CD4-positive, CD25-positive, alpha-beta regulatory T cell (primary cell): Measurements from ENCODE around the gene AKR7A3. TPM values are rescaled to one million over a fixed set of nuclear protein-coding genes. Genes with fewer than 3 reads are reported as not detected.
A peak's percentile ranks its signal among the peaks of the same experiment; 100 is the strongest.
"Not testable (repeated sequence)": the region's sequence is repeated elsewhere in the genome, so short reads cannot be mapped to it uniquely, and the experiment has no call there.

Source experiments
- ATAC-seq, 2 donors: fragments of 150-1000 bp; cut with Tn5 transposase; one replicate each; pipeline ENCODE4 v1.10.0; 2021; ENCODE audit warnings: low read depth in 2 of 2, moderate number of reproducible peaks in 2 of 2, moderate library complexity in 1 of 2
- DNase-seq, 3 donors: peaks; one replicate each; pipeline versions ENCODE4 v3.0.0 to v3.0.0-alpha.2; 2012 to 2022; ENCODE audit warnings: mixed read lengths in 1 of 3
- H3K27ac ChIP-seq: one replicate; pipeline ENCODE4 v1.7.0; 2013; ENCODE audit warnings: mild to moderate bottlenecking, low read length; ENCODE audit not compliant: insufficient read depth, poor library complexity, severe bottlenecking
- H3K27me3 ChIP-seq: one replicate; pipeline ENCODE4 v1.7.0; 2013; ENCODE audit warnings: low read length; ENCODE audit not compliant: control insufficient read depth, insufficient read depth
- H3K36me3 ChIP-seq: one replicate; pipeline ENCODE4 v1.7.0; 2013; ENCODE audit warnings: mild to moderate bottlenecking, low read length, moderate library complexity; ENCODE audit not compliant: control insufficient read depth, insufficient read depth
- H3K4me1 ChIP-seq: 2 replicates; pipeline ENCODE4 v1.7.0; 2013; ENCODE audit warnings: mild to moderate bottlenecking, low read length; ENCODE audit not compliant: insufficient read depth, control insufficient read depth, poor library complexity, severe bottlenecking
- H3K4me3 ChIP-seq: one replicate; pipeline ENCODE4 v1.7.0; 2013; ENCODE audit warnings: low read depth, mild to moderate bottlenecking, low read length, moderate library complexity
- H3K9me3 ChIP-seq, 2 experiments: 1 replicate in 1 of 2; 2 replicates in 1 of 2; pipeline ENCODE4 v1.7.0; 2013; ENCODE audit warnings: low read length in 2 of 2, mild to moderate bottlenecking in 1 of 2, moderate library complexity in 1 of 2; ENCODE audit not compliant: control insufficient read depth in 2 of 2
- H3K27ac Mint-ChIP-seq, 3 donors: one replicate each; pipeline ENCODE4 v1.8.0; 2020 to 2022; ENCODE audit warnings: mild to moderate bottlenecking in 3 of 3, mixed read lengths in 3 of 3, moderate library complexity in 2 of 3
- H3K27me3 Mint-ChIP-seq: one replicate; pipeline ENCODE4 v1.8.0; 2022; ENCODE audit warnings: mild to moderate bottlenecking, mixed read lengths
- H3K36me3 Mint-ChIP-seq: one replicate; pipeline ENCODE4 v1.8.0; 2020; ENCODE audit warnings: mixed read lengths
- H3K4me1 Mint-ChIP-seq, 4 donors: one replicate each; pipeline ENCODE4 v1.8.0; 2020 to 2022; ENCODE audit warnings: mixed read lengths in 4 of 4, mild to moderate bottlenecking in 1 of 4
- H3K4me3 Mint-ChIP-seq, 4 donors: one replicate each; pipeline ENCODE4 v1.8.0; 2020 to 2022; ENCODE audit warnings: mild to moderate bottlenecking in 4 of 4, mixed read lengths in 4 of 4, moderate library complexity in 3 of 4
- H3K9me3 Mint-ChIP-seq, 7 donors: one replicate each; pipeline ENCODE4 v1.8.0; 2020 to 2022; ENCODE audit warnings: mixed read lengths in 7 of 7, mild to moderate bottlenecking in 3 of 7, moderate library complexity in 2 of 7
- polyA plus RNA-seq, 4 donors: library from polyadenylated mRNA; unstranded; fragments of 300-500 nt; fragmentation: Illumina TruSeq; gene quantifications; one replicate each; pipeline ENCODE4 v1.2.3, GENCODE V29; 2021
- total RNA-seq: library from RNA; stranded (reverse); gene quantifications from one replicate; pipeline ENCODE4 v1.2.3, GENCODE V29; 2022

AKR7A3 gene
- total and polyA plus RNA-seq, 5 donors from 2014 or later, result 0.25 to 0.99 TPM; not detected in 3

DNA sequence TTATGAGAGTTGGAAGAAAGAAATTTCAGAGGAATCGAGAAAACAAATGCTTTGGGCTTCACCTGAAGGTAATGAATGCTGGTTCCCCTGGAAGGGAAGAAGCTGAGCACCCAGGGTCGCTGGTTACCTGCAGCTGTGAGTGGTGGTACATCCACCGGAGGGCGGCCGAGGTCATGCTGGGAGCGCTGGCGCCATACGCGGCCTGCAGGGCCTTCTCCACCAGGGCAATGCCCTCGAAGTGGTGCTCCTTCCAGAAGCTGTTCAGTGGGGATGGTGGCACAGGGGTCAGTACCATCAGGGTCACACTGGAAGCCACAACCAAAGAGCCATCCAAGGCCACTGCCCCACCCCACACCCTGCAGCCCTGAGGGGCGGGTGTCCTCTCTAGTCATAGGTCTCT lies 20.1 kb downstream of the AKR7A3 start:
- Mint-ChIP-seq H3K27me3 (peaks cover 20% of the 10 kb centered on the region), H3K4me3 (no peak overlapping the region), H3K4me1 (peaks cover 0 to 4% (median 0%) of the 10 kb centered on the region in 4 donors), H3K9me3 (peaks cover 0 to 5% (median 0%) of the 10 kb centered on the region in 7 donors), H3K36me3 (peaks cover 3% of the 10 kb centered on the region), H3K27ac (no peak overlapping the region)
- H3K4me1 ChIP-seq, result no peaks in the 10 kb centered on the region
- no peak overlapping the region for H3K27ac ChIP-seq
- H3K9me3 ChIP-seq, result no peaks in the 10 kb centered on the region
- H3K4me3 ChIP-seq, result no peak overlapping the region
- DNase-seq (no peak), ATAC-seq (no peak)
- H3K36me3 ChIP-seq, result no peaks in the 10 kb centered on the region
- peaks cover 2% of the 10 kb centered on the region for H3K27me3 ChIP-seq

DNA sequence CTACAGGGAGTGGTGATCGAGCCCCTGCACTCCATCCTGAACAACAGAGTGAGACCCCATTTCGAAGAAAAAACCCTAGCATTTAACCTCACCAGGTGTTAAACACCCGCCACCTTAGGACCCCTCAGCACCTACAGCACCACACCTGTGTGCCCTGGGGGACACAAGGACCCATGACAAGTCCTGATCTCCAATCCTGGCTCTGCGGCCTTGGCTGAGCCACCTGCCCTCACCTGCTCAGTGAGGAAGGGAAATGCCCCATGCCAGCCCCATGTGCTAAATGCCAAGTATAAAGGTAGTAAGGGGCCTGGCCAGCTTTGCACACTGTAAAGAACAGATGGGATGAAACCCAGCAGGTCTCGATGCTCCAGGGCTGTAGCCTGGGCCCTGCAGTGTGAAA lies 25.8 kb downstream of the AKR7A3 start:
- no peak overlapping the region for H3K27ac ChIP-seq
- Mint-ChIP-seq H3K4me3 (no peak overlapping the region), H3K36me3 (no peaks in the 10 kb centered on the region)

DNA sequence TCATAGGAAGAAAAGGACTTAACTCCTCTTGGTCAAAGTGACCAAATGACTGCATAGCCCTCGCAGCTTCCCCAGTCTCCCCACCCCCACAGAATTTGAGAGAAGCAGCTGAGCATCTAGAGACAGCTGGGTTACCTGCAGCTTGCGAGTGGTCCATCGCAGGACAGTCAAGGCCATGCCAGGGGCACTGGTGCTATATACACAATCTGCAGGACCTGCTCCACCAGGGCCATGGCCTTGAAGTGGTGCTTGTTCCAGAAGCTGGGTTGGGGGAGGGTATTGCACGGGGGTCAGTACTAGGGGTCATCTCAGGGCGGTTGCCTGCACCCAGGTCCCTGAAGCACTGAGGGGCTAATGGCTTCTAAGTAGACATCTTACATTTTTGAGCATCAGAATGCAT lies 26.5 kb downstream of the AKR7A3 start:
- H3K27ac Mint-ChIP-seq, result no peak overlapping the region
- no peaks in the 10 kb centered on the region for H3K27me3 ChIP-seq
- H3K9me3 Mint-ChIP-seq, result no peaks in the 10 kb centered on the region
- DNase-seq (no peak), ATAC-seq (no peak)
- no peak overlapping the region for H3K4me3 ChIP-seq
- peaks cover 37% of the 10 kb centered on the region for H3K36me3 ChIP-seq
- peaks cover 3% of the 10 kb centered on the region for H3K36me3 Mint-ChIP-seq
- H3K27me3 Mint-ChIP-seq, result no peaks in the 10 kb centered on the region
- no peaks in the 10 kb centered on the region for H3K9me3 ChIP-seq
- H3K4me1 ChIP-seq, result no peaks in the 10 kb centered on the region
- peaks cover 0 to 3% (median 3%) of the 10 kb centered on the region in 4 donors for H3K4me1 Mint-ChIP-seq
- no peak overlapping the region for H3K27ac ChIP-seq
- no peak overlapping the region for H3K4me3 Mint-ChIP-seq

More for the DNA sequence above, 25.8 kb downstream of the AKR7A3 start:
- Mint-ChIP-seq H3K27ac (no peak overlapping the region), H3K9me3 (no peaks in the 10 kb centered on the region), H3K27me3 (no peaks in the 10 kb centered on the region), H3K4me1 (no peaks in the 10 kb centered on the region)
- Histone ChIP-seq H3K27me3 (no peaks in the 10 kb centered on the region), H3K36me3 (peaks cover 30% of the 10 kb centered on the region), H3K4me3 (no peak overlapping the region), H3K9me3 (no peaks in the 10 kb centered on the region), H3K4me1 (no peaks in the 10 kb centered on the region)
- DNase-seq (no peak), ATAC-seq (no peak)

DNA sequence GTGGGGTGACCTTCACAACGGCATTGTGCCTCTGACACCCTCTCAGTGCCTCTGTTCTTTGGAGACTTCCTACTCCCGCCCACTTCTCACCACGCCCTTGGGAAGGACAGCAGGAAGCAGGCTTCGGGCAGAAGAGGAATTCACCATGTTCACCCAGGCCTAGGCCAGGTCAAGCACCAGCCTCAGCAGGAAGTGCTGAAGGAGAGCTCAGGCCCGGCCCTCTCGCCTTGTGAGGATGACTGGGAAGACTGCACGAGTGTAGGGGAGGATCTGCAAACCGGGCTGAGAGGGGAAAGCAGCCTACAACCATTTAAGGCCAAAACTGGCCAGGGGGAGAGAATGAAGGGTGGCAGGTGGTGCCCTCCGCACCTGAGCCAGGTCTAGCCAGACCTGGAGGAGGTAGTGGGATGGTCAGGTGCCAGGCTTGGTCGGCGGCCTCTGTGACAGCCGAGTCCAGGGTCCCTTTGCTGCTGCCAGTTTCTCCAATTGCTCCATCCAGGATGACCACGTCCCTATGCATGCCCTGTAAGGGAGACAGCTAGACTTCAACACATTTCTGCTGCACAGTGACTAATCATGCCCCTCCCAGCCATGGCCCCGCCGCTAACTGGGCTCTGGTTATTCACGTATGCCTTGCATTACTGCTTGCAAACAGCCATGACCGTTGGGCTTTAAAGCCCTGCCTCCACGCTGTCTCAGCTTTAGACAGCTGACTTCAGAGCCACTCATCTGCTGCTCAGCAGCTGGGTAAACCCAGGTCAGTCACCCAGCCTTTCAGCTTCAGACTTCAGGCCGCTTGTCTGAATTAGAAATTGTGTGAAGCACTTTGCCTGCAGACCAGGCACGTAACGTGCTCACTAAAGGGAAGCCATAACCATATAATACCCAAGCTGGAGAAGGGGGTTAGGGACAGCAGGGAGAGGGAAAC lies 28.1 kb downstream of the AKR7A3 start:
- H3K9me3 ChIP-seq, result no peaks in the 10 kb centered on the region
- no peaks in the 10 kb centered on the region for H3K27me3 Mint-ChIP-seq
- no peaks in the 10 kb centered on the region for H3K4me1 ChIP-seq
- no peaks in the 10 kb centered on the region for H3K9me3 Mint-ChIP-seq
- H3K27ac Mint-ChIP-seq, result peak overlapping the region in 2 of 3 donors; percentile 17 to 43
- peaks cover 51% of the 10 kb centered on the region for H3K36me3 ChIP-seq
- no peak overlapping the region for H3K4me3 Mint-ChIP-seq
- DNase-seq, result no peak
- H3K4me3 ChIP-seq, result no peak overlapping the region
- H3K27me3 ChIP-seq, result no peaks in the 10 kb centered on the region
- H3K36me3 Mint-ChIP-seq, result peaks cover 5% of the 10 kb centered on the region
- peak in 1 of 2 donors; percentile 12 for ATAC-seq
- peaks cover 0 to 5% (median 4%) of the 10 kb centered on the region in 4 donors for H3K4me1 Mint-ChIP-seq
- no peak overlapping the region for H3K27ac ChIP-seq

DNA sequence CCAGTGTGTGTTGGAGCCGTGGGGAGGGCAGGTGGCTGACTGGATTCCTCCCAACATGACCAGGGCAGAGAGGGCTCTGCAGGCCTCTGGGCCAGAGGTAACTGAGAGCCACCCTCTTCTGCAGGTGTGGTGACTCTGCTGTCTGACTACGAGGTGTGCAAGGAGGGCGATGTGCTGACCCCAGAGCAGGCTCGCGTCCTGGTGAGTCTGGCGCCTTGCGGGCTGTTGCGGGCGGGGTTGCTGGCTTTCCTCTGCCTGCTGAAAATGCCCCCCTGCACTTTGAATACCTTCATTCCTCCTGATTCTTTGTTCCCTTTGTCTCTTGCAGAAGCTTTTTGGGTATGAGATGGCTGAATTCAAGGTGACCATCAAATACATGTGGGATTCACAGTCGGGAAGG lies 30.2 kb downstream of the AKR7A3 start:
- no peaks in the 10 kb centered on the region for H3K27me3 ChIP-seq
- Mint-ChIP-seq H3K27ac (no peak overlapping the region), H3K9me3 (no peaks in the 10 kb centered on the region), H3K4me3 (peak overlapping the region in 1 of 4 donors; percentile 35), H3K4me1 (peaks cover 0 to 18% (median 8%) of the 10 kb centered on the region in 4 donors), H3K36me3 (peaks cover 5% of the 10 kb centered on the region), H3K27me3 (no peaks in the 10 kb centered on the region)
- H3K27ac ChIP-seq, result no peak overlapping the region
- ATAC-seq, result no peak
- no peak for DNase-seq
- H3K9me3 ChIP-seq, result no peaks in the 10 kb centered on the region
- H3K36me3 ChIP-seq, result peaks cover 53% of the 10 kb centered on the region
- peaks cover 5% of the 10 kb centered on the region for H3K4me1 ChIP-seq
- H3K4me3 ChIP-seq, result no peak overlapping the region

DNA sequence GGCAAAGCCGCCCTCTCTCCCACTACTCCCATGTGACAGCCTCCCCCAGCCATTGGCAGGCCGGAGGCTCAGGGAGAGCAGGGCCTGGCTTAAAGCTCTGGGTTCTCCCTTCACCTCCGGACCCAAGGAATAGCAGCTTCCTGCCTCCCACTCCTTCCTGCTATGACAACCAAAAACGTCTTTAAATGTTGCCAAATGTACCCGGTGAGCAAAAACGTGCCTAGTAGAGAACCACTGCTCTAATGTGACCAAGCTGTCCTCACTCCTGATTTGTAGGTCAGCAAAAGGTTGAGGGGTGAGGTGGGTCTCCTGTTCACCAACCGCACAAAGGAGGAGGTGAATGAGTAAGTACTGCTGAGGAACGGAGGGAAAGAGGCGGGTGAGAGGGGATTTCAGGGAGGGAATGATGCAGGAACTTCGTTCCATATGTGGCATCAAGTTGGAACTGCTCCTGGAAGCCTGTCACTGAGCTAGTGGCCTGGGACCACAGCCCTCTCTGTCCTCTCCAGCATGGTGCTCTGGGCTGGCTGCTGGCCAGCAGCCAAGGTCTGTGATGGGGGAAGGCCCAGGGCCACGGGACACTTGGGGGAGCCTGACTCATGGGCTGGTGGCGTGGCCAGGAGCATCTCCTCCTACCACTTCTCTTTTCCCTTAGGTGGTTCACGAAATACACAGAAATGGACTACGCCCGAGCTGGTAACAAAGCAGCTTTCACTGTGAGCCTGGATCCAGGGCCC lies 31.2 kb downstream of the AKR7A3 start:
- DNase-seq (no peak), ATAC-seq (no peak)
- H3K36me3 Mint-ChIP-seq, result peaks cover 5% of the 10 kb centered on the region
- H3K9me3 ChIP-seq, result no peaks in the 10 kb centered on the region
- peak overlapping the region in 1 of 3 donors; percentile 51 for H3K27ac Mint-ChIP-seq
- peaks cover 53% of the 10 kb centered on the region for H3K36me3 ChIP-seq
- H3K27me3 ChIP-seq, result no peaks in the 10 kb centered on the region
- H3K4me1 ChIP-seq, result peaks cover 15% of the 10 kb centered on the region
- no peaks in the 10 kb centered on the region for H3K27me3 Mint-ChIP-seq
- no peak overlapping the region for H3K27ac ChIP-seq
- peaks cover 6 to 25% (median 14%) of the 10 kb centered on the region in 4 donors for H3K4me1 Mint-ChIP-seq
- no peaks in the 10 kb centered on the region for H3K9me3 Mint-ChIP-seq
- H3K4me3 ChIP-seq, result no peak overlapping the region
- H3K4me3 Mint-ChIP-seq, result peak overlapping the region in 2 of 4 donors; percentile 5 to 36

DNA sequence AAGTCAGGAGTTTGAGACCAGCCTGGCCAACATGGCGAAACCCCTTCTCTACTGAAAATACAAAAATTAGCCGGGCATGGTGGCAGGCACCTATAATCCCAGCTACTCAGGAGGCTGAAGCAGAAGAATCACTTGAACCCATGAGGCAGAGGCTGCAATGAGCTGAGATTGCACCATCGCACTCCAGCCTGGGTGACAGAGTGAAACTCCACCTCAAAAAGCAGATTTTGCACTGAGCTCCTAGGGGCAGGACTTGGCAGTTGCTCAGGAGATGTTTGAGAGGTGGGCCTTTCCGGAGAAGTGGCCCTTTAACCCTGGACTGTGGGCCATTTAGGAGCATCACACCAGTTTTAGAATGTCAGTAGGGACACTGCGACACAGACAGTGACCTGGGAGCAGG lies 32.3 kb downstream of the AKR7A3 start:
- Histone ChIP-seq H3K4me1 (peaks cover 22% of the 10 kb centered on the region), H3K36me3 (peaks cover 53% of the 10 kb centered on the region)
- H3K27ac Mint-ChIP-seq, H3K4me3 ChIP-seq, H3K27ac ChIP-seq, H3K9me3 Mint-ChIP-seq, ATAC-seq, H3K9me3 ChIP-seq, DNase-seq, H3K36me3 Mint-ChIP-seq, H3K27me3 ChIP-seq, H3K27me3 Mint-ChIP-seq, H3K4me3 Mint-ChIP-seq: not testable (repeated sequence)
- H3K4me1 Mint-ChIP-seq, result peaks cover 6 to 33% (median 16%) of the 10 kb centered on the region in 4 donors
